CD4-positive, alpha-beta T cell (primary cell): Measurements from ENCODE around the gene FLT3LG. TPM values are rescaled to one million over a fixed set of nuclear protein-coding genes. Genes with fewer than 3 reads are reported as not detected.

ENCODE experiments used
- ATAC-seq: fragments of 200-7000 bp; cut with Tn5 transposase; one replicate; pipeline ENCODE4 v1.10.0; 2022; ENCODE audit warnings: mild to moderate bottlenecking; ENCODE audit not compliant: poor library complexity
- CTCF ChIA-PET: fragments of 350-600 bp; sonication (Branson Sonifier 250); formaldehyde crosslinking; loops from one replicate; lab custom pipeline; 2021; ENCODE audit warnings: antibody characterized with exemption, inconsistent platforms; lab: Charles Lee
- POLR2A ChIA-PET: fragments of 350-600 bp; sonication (Branson Sonifier 250); formaldehyde crosslinking; loops from one replicate; lab custom pipeline; 2021; ENCODE audit warnings: antibody characterized with exemption, inconsistent platforms; lab: Charles Lee
- DNase-seq, 14 experiments: peaks; one replicate each; pipeline ENCODE4 v3.0.0-alpha.2; 2013 to 2020; ENCODE audit warnings: mixed read lengths in 2 of 14
- H3K27ac ChIP-seq, 2 donors: one replicate each; pipeline versions ENCODE4 v1.5.1 to v1.7.0; 2013; ENCODE audit warnings: low read length in 2 of 2, low read depth in 1 of 2, mild to moderate bottlenecking in 1 of 2
- H3K27me3 ChIP-seq, 2 experiments: 1 replicate in 1 of 2; 2 replicates in 1 of 2; pipeline versions ENCODE4 v1.6.1 to v1.7.0; 2013; ENCODE audit warnings: low read length in 2 of 2, control low read depth in 1 of 2, mild to moderate bottlenecking in 1 of 2, moderate library complexity in 1 of 2; ENCODE audit not compliant: insufficient read depth in 2 of 2, control insufficient read depth in 1 of 2
- H3K36me3 ChIP-seq: one replicate; pipeline ENCODE4 v1.6.1; 2013; ENCODE audit warnings: low read length, control low read depth; ENCODE audit not compliant: insufficient read depth
- H3K4me1 ChIP-seq: one replicate; pipeline ENCODE4 v1.6.1; 2013; ENCODE audit warnings: low read length, control low read depth; ENCODE audit not compliant: insufficient read depth
- H3K4me3 ChIP-seq: one replicate; pipeline ENCODE4 v1.5.1; 2013; ENCODE audit warnings: mild to moderate bottlenecking, low read length, moderate library complexity
- H3K9me3 ChIP-seq, 2 experiments: 1 replicate in 1 of 2; 2 replicates in 1 of 2; pipeline versions ENCODE4 v1.6.1 to v1.7.0; 2013; ENCODE audit warnings: low read length in 2 of 2, mild to moderate bottlenecking in 2 of 2, control low read depth in 1 of 2, moderate library complexity in 1 of 2; ENCODE audit not compliant: control insufficient read depth in 1 of 2, insufficient read depth in 1 of 2
- H3K27ac Mint-ChIP-seq: one replicate; pipeline ENCODE4 v1.8.0; 2020; ENCODE audit warnings: mixed read lengths
- H3K27me3 Mint-ChIP-seq: one replicate; pipeline ENCODE4 v1.8.0; 2021; ENCODE audit warnings: mixed read lengths
- H3K36me3 Mint-ChIP-seq: one replicate; pipeline ENCODE4 v1.8.0; 2021; ENCODE audit warnings: low read depth, mixed read lengths
- H3K4me1 Mint-ChIP-seq: one replicate; pipeline ENCODE4 v1.8.0; 2021; ENCODE audit warnings: low read depth, mixed read lengths
- H3K4me3 Mint-ChIP-seq: one replicate; pipeline ENCODE4 v1.8.0; 2020; ENCODE audit warnings: mild to moderate bottlenecking, mixed read lengths
- H3K9me3 Mint-ChIP-seq: one replicate; pipeline ENCODE4 v1.8.0; 2020; ENCODE audit warnings: mixed read lengths
- intact Hi-C, 2 experiments: fragments of 100-400 bp; cut with DNase I in 1 of 2; cut with micrococcal nuclease in 1 of 2; formaldehyde crosslinking; loops; one replicate each; pipeline versions ENCODE4 v1.15.1 to v1.9.0; 2023 to 2025; cut with DNase I, micrococcal nuclease
- total RNA-seq, 174 experiments: library from RNA in 2 of 174; stranded (reverse) in 2 of 174; gene quantifications; one replicate each; pipeline ENCODE4 v1.2.3 and lab custom pipeline; 2021 to 2026
- TF ChIP-seq, protein P1 (sequence below): fragments of 200-600 bp; IDR thresholded peaks from one replicate; pipeline ENCODE4 v1.8.0; 2022; ENCODE audit warnings: antibody characterized with exemption, mild to moderate bottlenecking

The FLT3LG gene
- total RNA-seq, 2 experiments from 2014 or later, result 311 to 325 TPM

DNA sequence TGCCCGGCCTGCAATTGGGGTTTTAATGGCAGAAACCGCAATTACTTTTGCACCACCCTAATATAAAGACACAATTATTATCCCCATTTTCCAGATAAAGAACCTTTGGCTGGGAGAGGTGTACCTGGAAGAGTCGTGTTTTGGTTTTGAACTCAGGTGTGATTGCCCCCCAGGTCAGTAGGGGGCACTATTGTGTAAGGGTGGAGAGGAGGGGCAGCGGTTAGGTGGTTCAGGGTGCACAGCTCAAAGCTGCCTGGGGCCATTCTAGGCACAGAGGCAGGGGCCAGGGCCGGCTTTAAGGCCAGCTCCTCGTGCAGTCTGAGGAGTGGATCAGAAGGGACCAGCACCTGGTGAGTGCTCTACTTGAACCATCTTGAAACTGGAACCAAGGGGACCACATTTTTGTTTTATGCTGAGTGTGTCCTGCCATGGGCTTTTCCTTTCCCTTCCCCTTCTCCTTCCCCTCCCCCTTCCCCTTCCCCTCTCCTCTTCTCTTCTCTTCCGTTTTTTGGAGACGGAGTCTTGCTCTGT is 32.6 kb downstream of the FLT3LG start:
- no peaks in the 10 kb centered on the region for H3K27me3 Mint-ChIP-seq
- peaks cover 44% of the 10 kb centered on the region for H3K4me1 Mint-ChIP-seq
- peak overlapping the region; percentile 43 for H3K27ac Mint-ChIP-seq
- H3K36me3 Mint-ChIP-seq, result no peaks in the 10 kb centered on the region
- ChIA-PET POLR2A (interaction anchor here (0.6 to 1.7 kb wide), 9 partner anchors 9 to 171 kb away, joined by 3 to 9 read pairs (median 4); partner anchors contain the start of gene RPS11), CTCF (interaction anchor here (0.6 to 1.3 kb wide), 14 partner anchors 16 to 73 kb away, joined by 3 to 14 read pairs (median 4); partner anchors contain the start of genes FLT3LG, NOSIP and RCN3)
- TF ChIP-seq, protein P1, sequence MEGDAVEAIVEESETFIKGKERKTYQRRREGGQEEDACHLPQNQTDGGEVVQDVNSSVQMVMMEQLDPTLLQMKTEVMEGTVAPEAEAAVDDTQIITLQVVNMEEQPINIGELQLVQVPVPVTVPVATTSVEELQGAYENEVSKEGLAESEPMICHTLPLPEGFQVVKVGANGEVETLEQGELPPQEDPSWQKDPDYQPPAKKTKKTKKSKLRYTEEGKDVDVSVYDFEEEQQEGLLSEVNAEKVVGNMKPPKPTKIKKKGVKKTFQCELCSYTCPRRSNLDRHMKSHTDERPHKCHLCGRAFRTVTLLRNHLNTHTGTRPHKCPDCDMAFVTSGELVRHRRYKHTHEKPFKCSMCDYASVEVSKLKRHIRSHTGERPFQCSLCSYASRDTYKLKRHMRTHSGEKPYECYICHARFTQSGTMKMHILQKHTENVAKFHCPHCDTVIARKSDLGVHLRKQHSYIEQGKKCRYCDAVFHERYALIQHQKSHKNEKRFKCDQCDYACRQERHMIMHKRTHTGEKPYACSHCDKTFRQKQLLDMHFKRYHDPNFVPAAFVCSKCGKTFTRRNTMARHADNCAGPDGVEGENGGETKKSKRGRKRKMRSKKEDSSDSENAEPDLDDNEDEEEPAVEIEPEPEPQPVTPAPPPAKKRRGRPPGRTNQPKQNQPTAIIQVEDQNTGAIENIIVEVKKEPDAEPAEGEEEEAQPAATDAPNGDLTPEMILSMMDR, result peak; percentile 83
- Histone ChIP-seq H3K9me3 (no peaks in the 10 kb centered on the region), H3K4me3 (no peak overlapping the region), H3K27ac (no peak overlapping the region), H3K4me1 (peaks cover 36% of the 10 kb centered on the region), H3K27me3 (no peaks in the 10 kb centered on the region), H3K36me3 (no peaks in the 10 kb centered on the region)
- peak; percentile 80 for ATAC-seq
- DNase-seq, result peak; percentile 70 to 89 (median 74)
- intact Hi-C loops, result loop anchor here (1.0 kb wide), 2 partner anchors 40 to 64 kb away; no protein-coding TSS in a partner anchor
- H3K9me3 Mint-ChIP-seq, result no peaks in the 10 kb centered on the region
- peak overlapping the region; percentile 23 for H3K4me3 Mint-ChIP-seq

DNA sequence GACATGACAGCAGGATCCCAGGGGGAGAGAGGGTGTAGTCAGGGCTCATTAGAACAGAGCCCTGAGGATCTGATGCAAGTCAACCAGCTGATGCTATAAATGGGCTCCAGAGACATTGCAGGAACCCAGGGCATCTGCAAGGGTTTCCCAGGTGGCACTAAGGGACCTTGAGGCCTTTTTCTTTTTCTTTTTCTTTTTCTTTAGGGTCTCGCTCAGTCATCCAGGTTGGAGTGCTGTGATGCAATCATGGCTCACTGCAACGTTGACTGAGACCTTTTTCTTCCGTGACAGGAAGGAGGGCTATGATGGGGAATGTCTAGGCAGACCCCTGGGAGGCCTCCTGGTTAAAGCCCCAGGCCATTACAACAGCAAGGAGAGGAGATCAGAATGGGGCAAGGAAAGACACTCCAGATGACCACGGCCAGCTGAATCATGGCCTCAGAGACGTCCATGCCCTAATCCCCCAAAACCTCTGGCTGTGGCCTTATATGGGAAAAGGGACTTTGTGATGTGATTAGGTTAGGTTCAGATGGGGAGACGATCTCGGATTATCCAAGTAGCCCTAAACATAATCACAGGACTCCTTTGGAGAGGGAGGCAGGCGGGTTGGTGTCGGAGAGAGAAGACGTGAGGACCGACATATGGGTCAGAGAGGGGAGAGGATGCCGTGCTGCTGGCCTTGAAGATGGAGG is 33.9 kb downstream of the FLT3LG start:
- Mint-ChIP-seq H3K27ac (no peak overlapping the region), H3K4me3 (no peak overlapping the region), H3K9me3 (no peaks in the 10 kb centered on the region), H3K4me1 (peaks cover 42% of the 10 kb centered on the region), H3K27me3 (no peaks in the 10 kb centered on the region), H3K36me3 (no peaks in the 10 kb centered on the region)
- POLR2A ChIA-PET, result interaction anchor here (0.7 kb wide), 1 partner anchor 62 kb away, joined by 4 read pairs; no protein-coding TSS in a partner anchor
- Histone ChIP-seq H3K27me3 (no peaks in the 10 kb centered on the region), H3K4me1 (peaks cover 36% of the 10 kb centered on the region), H3K36me3 (no peaks in the 10 kb centered on the region), H3K9me3 (no peaks in the 10 kb centered on the region), H3K4me3 (no peak overlapping the region), H3K27ac (no peak overlapping the region)
- CTCF ChIA-PET, result interaction anchor here (0.6 to 0.9 kb wide), 2 partner anchors 39 to 76 kb away, joined by 3 read pairs; no protein-coding TSS in a partner anchor
- TF ChIP-seq, protein P1, result no peak
- DNase-seq, result peak in 1 of 14 experiments; percentile 7
- ATAC-seq, result no peak
- intact Hi-C loops, result no loop called here

DNA sequence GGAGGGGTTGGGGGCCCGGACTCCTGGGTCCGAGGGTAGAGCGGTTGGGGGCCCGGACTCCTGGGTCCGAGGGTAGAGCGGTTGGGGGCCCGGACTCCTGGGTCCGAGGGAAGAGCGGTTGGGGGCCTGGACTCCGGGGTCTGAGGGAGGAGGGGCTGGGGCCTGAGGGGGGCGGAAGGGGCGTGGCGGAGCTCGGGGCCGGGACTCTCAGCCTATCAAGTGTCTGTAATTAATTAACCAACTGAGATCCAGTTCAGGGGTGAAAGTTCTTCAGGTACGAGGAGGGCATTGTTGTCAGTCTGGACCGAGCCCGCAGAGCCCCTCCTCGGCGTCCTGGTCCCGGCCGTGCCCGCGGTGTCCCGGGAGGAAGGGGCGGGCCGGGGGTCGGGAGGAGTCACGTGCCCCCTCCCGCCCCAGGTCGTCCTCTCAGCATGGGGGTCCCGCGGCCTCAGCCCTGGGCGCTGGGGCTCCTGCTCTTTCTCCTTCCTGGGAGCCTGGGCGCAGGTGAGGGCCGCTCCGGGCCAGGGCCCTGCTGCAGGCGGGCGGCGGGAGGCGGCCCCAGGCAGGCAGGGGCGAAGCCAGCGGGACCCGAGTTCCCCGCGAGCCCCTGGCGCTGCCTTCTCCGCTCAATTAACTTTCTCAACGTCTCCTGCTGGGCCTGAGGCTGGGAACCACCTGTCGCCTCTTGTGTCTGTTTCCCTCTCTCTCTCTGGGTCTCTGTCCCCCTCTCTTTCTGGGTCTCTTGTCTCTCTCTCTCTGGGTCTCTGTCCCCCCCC is 39.1 kb downstream of the FLT3LG start:
- H3K4me3 Mint-ChIP-seq, result peak overlapping the region; percentile 90
- DNase-seq (peak in 5 of 14 experiments; percentile 27 to 63 (median 56)), ATAC-seq (peak; percentile 68)
- Histone ChIP-seq H3K4me3 (peak overlapping the region; percentile 60), H3K36me3 (no peaks in the 10 kb centered on the region), H3K4me1 (peaks cover 44% of the 10 kb centered on the region), H3K9me3 (no peaks in the 10 kb centered on the region), H3K27ac (peak overlapping the region; percentile 46 to 62), H3K27me3 (no peaks in the 10 kb centered on the region)
- no peaks in the 10 kb centered on the region for H3K27me3 Mint-ChIP-seq
- H3K27ac Mint-ChIP-seq, result peak overlapping the region; percentile 82
- intact Hi-C loops, result loop anchor here in 1 of 2 experiments (2.0 kb wide), 1 partner anchor 16 kb away; the partner anchor contains the start of gene RCN3
- TF ChIP-seq, protein P1, result no peak
- H3K4me1 Mint-ChIP-seq, result peaks cover 46% of the 10 kb centered on the region
- no peaks in the 10 kb centered on the region for H3K9me3 Mint-ChIP-seq
- POLR2A ChIA-PET, result interaction anchor here (0.8 to 2.2 kb wide), 8 partner anchors 14 to 67 kb away, joined by 3 to 9 read pairs (median 7); partner anchors contain the start of genes NOSIP, RCN3 and RPS11
- CTCF ChIA-PET, result interaction anchor here (1.9 kb wide), 1 partner anchor 58 kb away, joined by 10 read pairs; no protein-coding TSS in a partner anchor
- H3K36me3 Mint-ChIP-seq, result peaks cover 5% of the 10 kb centered on the region
